ENCODE data around the gene KCNIP4. TPM values are rescaled to one million over a fixed set of nuclear protein-coding genes. Genes with fewer than 3 reads are reported as not detected.

Gene KCNIP4
- total and polyA plus RNA-seq, 2 of the 8 experiments (the other 6 are each of a cell fraction or from before 2014, with no cell fraction given), result 0.06 TPM; not detected in 1

GRCh38 chr4:20832826-20833225, 1115.7 kb downstream of the KCNIP4 start:
- Histone ChIP-seq H3K36me3 (ENCODE audit: control insufficient read depth in 2 of 4, insufficient read depth in 4 of 4, low read length in 3 of 4) (no peaks in the 10 kb centered on the region), H3K79me1 (ENCODE audit: low read depth, low read length) (no peaks in the 10 kb centered on the region), H3K23ac (ENCODE audit: insufficient read length) (no peak overlapping the region), H3K27me3 (replicated peaks in 1 of 4; ENCODE audit: control insufficient read depth in 3 of 4, extremely low read depth in 1 of 4, insufficient read depth in 3 of 4, low read length in 3 of 4) (no peaks in the 10 kb centered on the region), H4K8ac (ENCODE audit: extremely low read depth, insufficient read depth, low read length) (no peak overlapping the region), H3K4me3 (ENCODE audit: extremely low read depth in 1 of 4, insufficient read depth in 2 of 4, low read depth in 3 of 4, low read length in 4 of 4) (no peak overlapping the region), H3K27ac (ENCODE audit: low read depth, low read length) (no peak overlapping the region), H2BK15ac (ENCODE audit: low read length) (no peak overlapping the region), H3K9ac (replicated peaks in 1 of 4; ENCODE audit: extremely low read depth in 1 of 4, low read depth in 3 of 4, low read length in 3 of 4) (no peak overlapping the region), H3K9me3 (ENCODE audit: insufficient read depth in 2 of 2, low read depth in 1 of 2, low read length in 1 of 2) (no peaks in the 10 kb centered on the region), H3K56ac (replicated peaks; ENCODE audit: insufficient read length, low read depth, low read length) (no peak overlapping the region), H2AK5ac (ENCODE audit: low read depth, low read length) (no peak overlapping the region), H3K18ac (ENCODE audit: extremely low read depth, low read length) (no peak overlapping the region), H3K79me2 (ENCODE audit: control insufficient read depth in 1 of 2, insufficient read depth in 2 of 2, low read length in 2 of 2) (no peaks in the 10 kb centered on the region), H3K4me1 (replicated peaks in 1 of 4; ENCODE audit: control insufficient read depth in 3 of 4, insufficient read depth in 4 of 4, low read length in 3 of 4) (no peaks in the 10 kb centered on the region), H2BK120ac (replicated peaks; ENCODE audit: low read depth, low read length) (no peak overlapping the region), H4K5ac (ENCODE audit: insufficient read length, low read depth, low read length) (no peak overlapping the region), H4K91ac (replicated peaks; ENCODE audit: insufficient read length, low read length) (no peak overlapping the region), H2BK5ac (ENCODE audit: low read depth, low read length) (no peak overlapping the region), H2BK12ac (ENCODE audit: low read depth, low read length) (no peak overlapping the region), H4K20me1 (replicated peaks in 1 of 2; ENCODE audit: control insufficient read depth in 1 of 2, insufficient read depth in 2 of 2, low read length in 2 of 2) (no peaks in the 10 kb centered on the region), H3K4ac (replicated peaks; ENCODE audit: insufficient read length, low read depth, low read length) (no peak overlapping the region), H3K4me2 (ENCODE audit: insufficient read depth in 1 of 2, low read depth in 2 of 2, low read length in 2 of 2) (no peak overlapping the region), H3K14ac (ENCODE audit: insufficient read length) (no peak overlapping the region), H3K23me2 (ENCODE audit: low read depth, low read length) (no peaks in the 10 kb centered on the region), H2AFZ (ENCODE audit: low read length) (no peak overlapping the region), H2BK20ac (ENCODE audit: low read length) (no peak overlapping the region)
- POLR2A ChIA-PET (ENCODE audit: partially characterized antibody), result no interaction called here
- 89% methylated on average over 3 of the region's 3 CpGs; no CpG with 5 or more reads in 1 of the 2 experiments for WGBS, 2 experiments (ENCODE audit: extremely low coverage in 1 of 2, insufficient coverage in 1 of 2, insufficient read length in 1 of 2, insufficient replicate concordance in 2 of 2, low coverage in 1 of 2, low lambda C conversion rate in 2 of 2, missing lambda C conversion rate in 1 of 2)
- CTCF ChIA-PET (ENCODE audit: partially characterized antibody), result interaction anchor here (0.5 kb wide), 1 partner anchor 537 kb away, joined by 5 read pairs; no protein-coding TSS in a partner anchor
- TF ChIP-seq RFX5 (IDR thresholded peaks at IDR 0.05; ENCODE audit: borderline replicate concordance, low read depth, low read length) (no peak), KDM4A (IDR thresholded peaks at IDR 0.05; ENCODE audit: low read depth, low read length, severe bottlenecking) (no peak), RBBP5 (IDR thresholded peaks at IDR 0.05; ENCODE audit: borderline replicate concordance, low read depth, low read length) (no peak), CHD1 (IDR thresholded peaks at IDR 0.05; ENCODE audit: low read depth, low read length) (no peak), YY1 (IDR thresholded peaks at IDR 0.05; ENCODE audit: low read depth, low read length) (no peak), POLR2A (IDR thresholded peaks at IDR 0.05; ENCODE audit: control extremely low read depth in 1 of 2, low read depth in 2 of 2, low read length in 2 of 2) (no peak), POLR2AphosphoS5 (IDR thresholded peaks at IDR 0.05; ENCODE audit: low read depth, low read length) (no peak), EZH2 (IDR thresholded peaks at IDR 0.05; ENCODE audit: low read depth, low read length, severe bottlenecking) (no peak), GABPA (IDR thresholded peaks at IDR 0.05; ENCODE audit: borderline replicate concordance, insufficient read depth, low read length) (no peak), POU5F1 (IDR thresholded peaks at IDR 0.05; ENCODE audit: low read depth, low read length) (no peak)
- no peak for FAIRE-seq
- no peak for DNase-seq (ENCODE audit: low read depth in 1 of 2, low spot score in 2 of 2)

Measured in H1 (cell line).